ENCODE data around the gene EIPR1.
A peak's percentile ranks its signal among the peaks of the same experiment; 100 is the strongest.

EIPR1 gene

DNA sequence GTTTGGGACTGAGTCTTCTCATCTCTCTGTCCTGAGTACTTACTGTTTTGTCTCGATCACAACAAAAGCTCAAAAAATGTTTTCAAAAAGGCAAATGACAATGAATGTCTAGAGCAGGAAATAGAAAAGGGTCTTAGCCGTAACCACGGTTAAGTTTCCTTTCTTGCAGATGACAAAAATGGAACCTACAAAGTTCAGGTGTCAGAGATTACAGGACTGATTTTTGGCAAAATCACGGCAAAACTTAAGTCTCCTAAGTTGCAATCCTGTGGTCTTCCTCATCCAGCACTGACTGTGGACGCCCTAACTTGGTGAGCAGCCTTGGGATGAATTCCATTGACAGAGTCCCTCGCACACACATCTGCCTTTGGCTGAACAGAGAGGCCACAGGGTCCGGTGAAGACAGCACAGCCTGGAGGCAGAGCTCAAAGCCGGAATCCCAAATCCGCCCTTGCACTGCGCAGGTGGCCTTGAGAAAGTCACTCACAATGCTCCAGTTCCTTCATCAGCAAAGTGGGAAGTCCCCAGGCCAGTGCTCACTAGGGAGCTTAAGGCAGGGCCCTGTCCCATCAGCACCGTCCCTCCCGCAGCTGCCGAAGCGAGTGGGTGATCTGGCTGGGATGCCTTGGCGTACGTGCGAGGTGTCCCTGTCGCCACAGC, 55.2 kb downstream of the EIPR1 start:
- no peak for DNase-seq

DNA sequence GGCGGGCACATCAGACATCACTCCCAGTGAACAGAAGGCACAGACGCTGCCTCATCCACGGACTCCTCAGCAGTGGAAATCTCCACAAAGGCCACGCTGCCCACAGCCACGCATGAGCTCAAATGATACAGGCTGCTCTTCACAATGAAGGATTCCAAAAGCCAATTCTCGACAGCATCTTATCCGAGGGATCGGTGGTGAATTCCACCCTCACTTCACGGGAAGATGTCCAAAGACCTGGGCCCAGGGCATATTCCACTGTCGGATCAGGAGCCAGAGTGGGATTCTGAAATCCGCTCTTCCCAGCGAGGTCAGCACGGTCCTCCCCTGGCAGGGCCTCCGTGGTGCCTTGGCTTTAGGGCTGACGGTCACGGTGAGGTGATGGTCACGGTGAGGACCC, 55.8 kb downstream of the EIPR1 start:
- no peak for DNase-seq

DNA sequence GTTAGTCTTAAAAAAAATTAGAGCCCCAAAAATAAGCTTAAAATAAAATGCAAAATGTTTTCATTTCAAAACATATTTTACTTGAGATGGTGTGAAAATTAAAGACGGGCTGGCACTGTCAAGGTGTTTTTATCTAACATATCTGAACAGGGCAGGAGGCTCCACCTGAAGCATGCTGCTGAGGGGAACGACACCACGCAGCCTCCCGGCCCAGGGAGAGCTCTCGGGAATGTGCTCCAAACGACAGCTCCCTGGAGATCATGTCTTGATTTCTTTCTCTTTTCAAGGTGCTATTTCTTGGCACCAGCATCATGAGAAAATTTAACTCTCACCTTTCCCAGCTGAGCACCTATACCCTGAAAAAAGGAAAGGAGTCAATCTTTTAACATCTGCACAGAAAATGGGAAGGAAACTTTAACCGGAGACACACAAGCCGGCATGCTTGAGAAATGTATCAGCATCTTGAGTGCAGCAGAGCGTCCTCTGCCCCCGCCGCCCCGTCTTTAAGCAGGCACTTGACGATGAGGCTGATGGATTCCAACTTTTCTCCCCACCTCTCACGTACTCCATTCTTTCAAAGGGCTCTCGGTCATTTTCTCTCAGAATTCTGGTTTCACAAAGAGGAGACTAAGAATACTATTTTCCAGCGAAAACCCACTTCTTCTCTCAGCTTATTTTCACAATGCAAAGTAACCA, 56.6 kb downstream of the EIPR1 start:
- DNase-seq, result no peak

DNA sequence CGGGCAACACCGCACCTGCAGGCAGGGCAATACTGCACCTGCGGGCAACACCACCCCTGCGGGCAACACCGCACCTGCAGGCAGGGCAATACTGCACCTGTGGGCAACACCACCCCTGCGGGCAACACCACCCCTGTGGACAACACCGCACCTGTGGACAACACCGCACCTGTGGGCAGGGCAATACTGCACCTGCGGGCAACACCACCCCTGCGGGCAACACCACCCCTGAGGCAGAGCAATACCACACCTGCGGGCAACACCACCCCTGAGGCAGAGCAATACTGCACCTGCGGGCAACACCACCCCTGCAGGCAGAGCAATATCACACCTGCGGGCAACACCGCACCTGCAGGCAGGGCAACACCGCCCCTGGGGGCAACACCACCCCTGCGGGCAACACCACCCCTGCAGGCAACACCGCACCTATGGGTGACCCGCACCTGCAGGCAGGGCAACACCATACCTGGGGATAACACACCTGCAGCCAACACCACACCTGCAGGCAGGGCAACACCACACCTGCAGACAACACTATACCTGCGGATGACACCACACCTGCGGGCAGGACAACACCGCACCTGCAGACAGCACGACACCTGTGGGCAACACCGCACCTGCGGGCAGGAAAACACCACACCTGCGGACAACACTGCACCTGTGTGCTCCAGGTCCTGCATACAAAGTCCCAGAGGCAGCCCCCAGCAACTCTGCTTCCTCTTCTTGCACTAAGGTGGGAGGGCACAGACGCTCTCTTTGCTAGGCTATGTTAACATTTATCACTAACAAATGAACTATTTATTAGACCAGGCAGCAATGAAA, 57.7 kb downstream of the EIPR1 start:
- DNase-seq, result no peak

DNA sequence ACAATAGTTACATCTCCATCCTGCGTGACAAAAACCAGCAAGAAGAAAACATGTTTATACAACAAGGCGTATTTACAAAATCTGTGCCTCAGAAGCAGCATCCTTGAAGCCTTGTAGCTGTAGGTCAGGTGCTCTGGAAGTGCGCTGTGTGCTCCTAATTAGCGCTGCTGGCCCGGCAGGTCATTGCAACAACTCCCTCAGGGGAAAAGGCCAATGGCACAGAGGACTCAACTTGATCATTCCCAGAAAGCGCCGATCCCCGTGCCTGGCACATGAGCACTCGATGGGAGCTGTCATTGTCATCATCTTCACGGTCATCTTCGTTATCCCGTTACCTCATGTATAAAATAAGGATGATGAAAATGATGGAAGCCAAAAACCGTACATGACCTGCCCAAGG, 58.5 kb downstream of the EIPR1 start:
- DNase-seq, result no peak

DNA sequence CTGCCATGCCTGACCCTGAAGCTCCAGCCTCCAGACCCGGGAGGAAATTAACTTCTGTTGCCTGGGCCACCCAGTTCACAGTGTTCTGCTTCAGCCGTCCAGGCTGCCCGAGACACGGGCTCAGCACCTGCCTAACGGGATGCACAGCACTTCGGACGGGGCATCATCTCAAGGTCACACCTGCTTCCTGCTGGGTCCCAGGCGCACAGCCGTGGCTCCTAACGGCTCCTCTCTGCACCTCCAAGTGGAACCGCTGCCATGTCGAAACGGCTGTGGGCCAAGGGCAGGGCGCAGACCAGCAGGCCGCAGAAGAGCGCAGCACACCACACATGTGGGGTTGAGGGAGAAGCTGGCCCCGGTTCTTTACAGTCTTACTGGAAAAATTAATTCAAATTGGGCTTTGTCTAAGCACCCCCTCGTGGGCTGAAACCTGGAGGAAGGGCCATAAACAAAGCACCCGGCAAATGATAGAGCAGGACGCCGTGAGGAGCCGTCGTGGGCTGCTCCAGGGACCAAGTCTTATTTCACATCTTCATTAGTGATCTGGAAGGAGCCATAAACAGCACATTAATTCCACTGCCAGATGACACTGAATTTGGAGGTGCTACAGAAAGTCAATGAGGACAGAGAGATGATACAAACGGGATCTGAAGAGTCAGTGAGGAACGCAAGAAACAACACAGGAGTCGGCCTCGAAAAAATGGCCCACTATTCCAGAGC, 59.6 kb downstream of the EIPR1 start:
- no peak for DNase-seq

DNA sequence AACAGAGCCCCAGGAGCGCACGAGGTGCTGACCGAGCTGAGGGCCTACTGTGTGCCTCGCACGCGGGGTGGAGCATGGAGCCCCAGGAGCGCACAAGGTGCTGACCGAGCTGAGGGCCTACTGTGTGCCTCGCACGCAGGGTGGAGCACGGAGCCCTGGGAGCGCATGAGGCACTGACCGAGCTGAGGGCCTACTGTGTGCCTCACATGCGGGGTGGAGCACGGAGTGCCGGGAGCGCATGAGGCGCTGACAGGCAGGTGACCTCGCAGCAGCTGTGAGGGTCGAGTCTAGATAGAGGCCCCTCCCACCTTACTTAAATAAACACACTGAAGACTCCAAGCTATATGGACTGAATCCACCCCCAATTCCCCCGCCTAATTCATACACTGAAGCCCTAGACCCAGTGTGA, 60.3 kb downstream of the EIPR1 start:
- no peak for DNase-seq

DNA sequence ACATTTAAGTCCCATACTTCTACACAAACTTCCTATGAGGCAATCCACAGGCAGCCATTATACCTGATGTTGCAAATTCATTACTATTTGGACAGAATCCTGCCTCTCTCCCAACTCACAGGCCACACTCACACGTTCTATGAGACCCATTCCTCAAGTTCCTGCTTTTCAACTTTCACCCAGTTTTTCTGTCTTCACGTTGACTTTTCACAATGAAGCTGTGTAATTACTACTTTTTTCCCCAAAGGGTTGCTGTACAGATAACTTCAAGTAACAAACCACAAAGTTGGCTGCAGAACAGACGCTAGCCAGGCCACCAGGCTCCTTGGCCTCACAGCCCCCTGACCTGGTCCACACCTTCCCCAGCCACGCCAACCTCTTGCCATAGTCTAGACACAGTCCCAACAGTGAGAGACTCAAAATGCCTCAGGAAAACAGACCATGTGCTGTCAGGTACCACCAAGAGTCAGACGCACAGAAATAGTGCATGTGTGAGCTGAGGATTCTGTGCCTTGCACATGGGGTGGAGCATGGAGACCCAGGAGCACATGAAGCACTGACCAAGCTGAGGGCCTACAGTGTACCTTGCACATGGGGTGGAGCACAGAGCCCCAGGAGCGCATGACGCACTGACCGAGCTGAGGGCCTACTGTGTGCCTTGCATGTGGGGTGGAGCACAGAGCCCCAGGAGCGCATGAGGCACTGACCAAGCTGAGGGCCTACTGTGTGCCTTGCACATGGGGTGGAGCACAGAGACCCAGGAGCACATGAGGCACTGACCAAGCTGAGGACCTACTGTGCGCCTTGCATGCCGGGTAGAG, 61.0 kb downstream of the EIPR1 start:
- DNase-seq, result no peak

DNA sequence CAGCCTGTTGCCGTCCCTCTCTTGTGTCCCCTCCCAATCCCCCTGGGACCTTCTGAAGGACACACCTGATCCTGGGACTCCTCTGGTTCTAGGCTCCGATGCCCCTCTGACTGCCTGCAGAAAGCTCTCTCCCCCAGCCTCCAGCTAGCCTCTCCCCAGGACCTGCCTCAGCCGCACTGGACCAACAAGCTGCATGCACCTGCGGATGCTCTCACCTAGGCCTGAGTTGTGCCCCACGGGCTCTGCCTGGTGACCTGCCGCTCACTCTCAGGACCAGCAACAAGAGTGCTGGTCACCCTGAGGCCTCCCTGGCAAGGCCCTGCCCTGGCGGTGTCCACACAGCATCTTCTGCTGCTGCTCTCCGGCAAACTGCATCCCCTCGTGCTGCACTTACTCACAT, 63.0 kb downstream of the EIPR1 start:
- no peak for DNase-seq

DNA sequence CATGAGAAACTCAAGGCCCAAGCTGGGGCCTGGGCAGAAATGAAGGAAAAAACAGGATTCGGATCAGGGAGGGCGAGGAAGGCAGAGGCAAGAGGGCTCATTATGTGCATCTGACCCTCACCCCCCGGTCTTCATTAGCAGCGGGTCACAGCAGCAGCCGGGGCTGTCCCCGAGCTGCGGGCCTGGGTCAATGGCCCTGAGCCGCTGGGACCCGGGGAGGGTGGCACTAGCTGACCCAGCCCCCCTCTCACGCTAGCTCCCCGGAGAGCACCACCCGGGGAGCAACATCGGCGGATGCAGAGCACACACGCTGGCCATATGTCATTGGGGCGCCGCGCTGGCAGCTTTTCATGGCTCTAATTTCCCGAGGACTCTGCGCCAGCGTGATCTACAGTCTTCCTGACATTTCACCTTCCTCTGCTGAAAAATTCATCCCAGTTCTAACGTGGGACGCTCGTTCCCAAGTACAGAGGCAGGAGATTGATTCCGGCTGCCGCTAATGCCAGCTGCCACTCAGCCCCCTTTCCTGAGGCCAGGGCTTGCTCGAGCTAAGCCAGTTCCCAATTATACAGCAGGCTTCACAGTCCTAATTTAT, 63.7 kb downstream of the EIPR1 start:
- DNase-seq, result no peak

DNA sequence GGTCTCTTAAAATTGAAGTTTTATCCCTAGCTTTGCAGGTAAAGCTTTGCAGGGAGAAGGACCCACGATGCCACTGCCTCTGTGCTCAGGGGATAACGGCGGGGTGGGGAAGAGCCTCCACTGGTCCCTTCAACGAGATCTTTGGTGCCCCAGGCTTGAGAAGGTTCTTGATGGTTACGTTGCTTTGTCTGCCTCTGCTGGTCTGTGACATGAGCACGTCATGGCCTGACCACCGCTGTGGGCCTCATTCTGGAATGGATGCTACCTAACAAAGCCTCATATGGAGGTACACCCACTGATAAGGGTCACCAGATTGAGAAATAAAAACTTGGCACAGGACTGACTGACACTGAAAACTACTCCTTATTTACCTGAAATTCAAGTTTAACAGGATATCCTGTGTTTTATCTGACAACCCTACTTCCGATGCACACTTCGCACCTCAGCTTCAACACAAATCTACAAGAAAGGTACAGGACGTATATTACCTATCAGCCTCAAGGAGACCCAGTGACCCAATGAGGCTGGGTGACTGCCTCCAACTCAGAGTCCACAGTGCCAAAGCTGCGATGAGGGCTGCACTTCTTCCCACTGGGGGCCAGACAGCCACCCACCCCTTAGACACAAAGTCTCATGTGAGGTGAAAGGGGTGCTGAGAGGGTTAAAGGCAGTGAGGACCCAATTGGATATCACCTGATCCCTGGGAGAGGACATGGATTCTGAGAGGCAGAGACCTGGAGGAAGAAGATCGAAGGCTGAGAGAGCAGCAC, 64.9 kb downstream of the EIPR1 start:
- no peak for DNase-seq

DNA sequence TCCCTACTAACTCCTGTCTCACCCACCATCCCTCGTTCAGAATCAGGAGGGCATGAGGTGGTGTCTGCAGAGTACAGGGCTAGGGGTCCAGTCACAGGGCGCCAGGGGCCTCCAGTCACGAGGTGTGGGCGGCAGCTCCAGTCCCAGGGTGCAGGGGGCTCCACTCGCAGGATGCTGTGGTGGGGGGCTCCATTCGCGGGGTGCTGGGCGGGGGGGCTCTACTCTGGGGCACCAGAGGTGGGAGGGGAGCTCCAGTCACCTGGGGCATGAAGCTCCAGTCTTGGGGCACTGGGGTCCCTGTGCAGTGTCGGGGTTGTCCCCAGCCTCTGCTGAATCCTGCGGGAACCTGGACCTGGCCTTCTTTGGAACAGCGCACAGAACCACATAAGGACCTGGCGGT, 66.0 kb downstream of the EIPR1 start:
- no peak for DNase-seq

DNA sequence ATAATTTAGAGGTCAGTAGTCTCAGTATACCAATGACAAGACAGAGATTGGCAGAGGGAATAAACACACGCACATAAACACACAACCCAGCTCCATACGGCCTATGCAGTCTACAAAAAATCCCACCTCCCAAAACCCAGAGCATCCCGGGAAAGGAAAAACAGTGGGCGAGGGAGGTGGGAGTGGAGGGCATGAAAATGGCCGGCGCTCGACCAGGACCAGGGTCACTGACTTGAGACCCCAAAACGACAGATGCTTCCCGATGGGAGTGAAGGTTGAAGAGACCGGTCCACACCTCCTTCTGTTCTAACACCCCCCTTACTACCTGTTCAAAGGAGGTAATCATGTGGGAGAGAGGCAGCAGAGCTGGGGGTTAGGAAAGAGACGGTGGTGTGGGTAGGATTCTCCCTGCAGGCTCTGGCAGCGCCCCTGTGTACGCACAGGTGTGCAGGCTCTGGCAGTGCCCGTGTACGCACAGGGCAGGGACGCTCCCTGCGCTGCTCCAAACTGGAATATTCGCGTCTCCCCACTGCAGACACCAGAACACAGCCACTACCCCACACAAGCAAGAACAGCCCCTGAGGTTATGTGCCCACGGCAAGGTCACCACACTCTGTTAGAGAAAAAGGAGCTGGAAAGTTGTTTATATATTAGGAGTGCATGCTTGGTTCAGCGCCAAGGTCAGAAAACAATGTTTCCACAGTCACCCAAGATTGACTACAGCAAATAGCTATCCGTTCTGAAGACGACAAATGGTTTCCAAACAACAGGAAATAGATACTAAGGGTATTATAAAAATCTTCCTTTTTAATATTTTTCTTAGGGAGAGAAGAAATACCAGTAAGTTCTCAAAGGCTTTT, 67.9 kb downstream of the EIPR1 start:
- no peak for DNase-seq

DNA sequence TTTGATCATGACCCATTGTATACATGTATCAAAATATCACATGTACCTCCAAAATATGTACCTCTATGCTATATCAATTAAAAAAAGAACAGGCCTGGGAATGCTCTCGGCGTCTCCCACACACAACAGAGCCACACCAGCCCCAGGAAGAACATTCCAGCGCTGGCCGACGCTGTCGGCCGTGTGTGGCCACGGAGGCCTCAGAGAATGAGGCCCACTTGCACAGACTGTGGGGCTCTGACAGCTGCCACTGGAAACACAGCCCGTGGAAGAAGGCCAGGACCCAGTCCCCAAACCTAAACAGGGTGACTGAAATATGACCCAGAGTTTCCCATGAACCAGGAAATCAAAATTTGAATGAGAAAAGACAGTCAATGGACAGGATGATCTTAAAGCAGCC, 69.7 kb downstream of the EIPR1 start:
- no peak for DNase-seq

DNA sequence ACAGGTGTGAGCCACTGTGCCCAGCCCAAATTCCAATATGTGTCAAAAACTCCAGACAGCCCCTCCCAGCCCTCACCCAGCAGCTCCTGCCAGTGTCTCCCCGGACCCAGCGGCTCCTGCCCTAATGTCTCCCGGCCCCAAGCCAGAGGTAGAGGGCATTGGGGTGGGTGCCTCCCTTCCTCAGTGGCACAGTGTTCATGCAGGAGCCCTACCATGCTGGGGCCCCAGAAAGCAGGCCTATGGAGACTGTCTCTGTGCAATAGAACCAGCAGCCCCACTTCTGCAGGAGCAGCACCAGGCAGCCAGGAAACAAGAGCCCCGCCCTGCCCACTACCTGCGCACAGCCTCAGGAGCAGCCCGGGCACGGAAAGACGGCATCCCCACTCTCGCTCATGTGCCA, 70.4 kb downstream of the EIPR1 start:
- no peak for DNase-seq

DNA sequence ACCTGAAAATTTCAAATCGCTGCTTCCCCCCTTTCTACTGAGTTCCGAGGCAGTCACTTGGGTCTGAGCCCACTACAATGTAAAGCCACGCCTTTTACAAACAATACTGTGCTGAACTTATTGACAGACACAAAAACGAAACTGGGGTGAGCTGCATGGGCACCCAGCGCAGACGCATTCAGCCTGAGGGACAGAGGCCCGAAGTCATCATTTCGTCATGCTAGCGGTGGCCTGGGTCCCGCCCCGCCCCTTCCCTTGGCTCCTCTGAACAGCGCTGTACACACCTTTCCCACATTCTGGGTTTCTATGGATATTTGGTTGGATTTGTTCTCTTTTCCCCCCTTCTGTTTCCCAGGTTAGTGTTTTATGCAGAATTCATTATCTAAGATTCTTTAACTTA, 71.7 kb downstream of the EIPR1 start:
- no peak for DNase-seq

DNA sequence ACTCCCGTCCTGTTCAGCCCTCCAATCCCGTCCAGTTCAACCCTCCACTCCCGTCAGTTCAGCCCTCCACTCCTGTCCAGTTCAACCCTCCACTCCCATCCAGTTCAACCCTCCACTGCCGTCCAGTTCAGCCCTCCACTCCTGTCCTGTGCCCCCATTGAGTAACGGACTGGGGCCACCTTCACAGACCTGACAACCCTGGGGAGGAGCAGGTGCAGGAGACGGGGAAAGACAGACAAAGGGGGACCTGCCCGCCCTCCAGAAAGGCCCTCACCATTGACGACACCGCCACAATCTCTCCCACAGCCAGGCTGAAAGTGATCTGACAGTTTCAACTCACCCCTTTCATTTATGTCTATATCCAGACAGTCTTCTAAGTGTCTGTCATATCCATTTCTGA, 72.2 kb downstream of the EIPR1 start:
- no peak for DNase-seq

DNA sequence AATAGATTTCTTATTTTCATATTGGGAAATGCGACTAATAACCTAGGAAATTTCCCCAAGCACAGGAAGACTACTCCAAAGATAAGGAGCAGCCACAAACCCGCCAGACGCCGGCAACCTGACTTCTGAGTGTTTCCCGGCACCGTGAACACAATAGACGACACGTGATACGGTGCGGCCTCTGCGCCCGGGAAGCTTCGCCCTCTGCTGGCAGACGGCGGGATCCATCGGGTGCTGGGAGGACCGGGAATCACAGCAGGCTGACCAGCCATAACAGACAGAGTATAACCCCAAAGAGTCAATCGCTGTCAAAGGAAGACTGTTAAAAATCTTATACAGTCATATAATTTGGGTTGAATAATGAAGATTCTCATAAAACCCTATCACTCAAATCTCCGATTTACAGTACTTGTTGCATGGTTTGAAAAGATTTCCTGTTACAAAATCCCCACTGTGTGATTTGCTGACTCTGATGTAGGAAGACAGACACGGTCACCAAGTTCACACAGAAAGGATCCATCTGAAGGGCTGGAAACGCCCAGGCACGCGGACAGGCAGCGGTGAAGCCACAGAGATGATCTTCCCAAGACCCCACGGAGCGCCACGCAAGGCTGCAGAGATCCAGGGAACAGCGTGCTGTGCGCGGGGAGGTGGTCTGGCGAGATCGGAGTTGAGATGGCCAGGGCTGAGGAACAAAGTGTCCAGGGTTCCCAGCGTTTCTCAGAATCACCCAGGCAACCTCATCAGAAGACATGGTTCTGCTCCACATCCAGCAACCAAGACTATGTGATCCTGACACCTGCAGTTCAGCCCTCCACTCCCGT, 73.8 kb downstream of the EIPR1 start:
- DNase-seq, result peak; percentile 73

Data from NCI-H1105 treated with DMSO at 0.1 percent for 48 hours (cell line).